ENCODE results near the gene VPS13D.
"Not testable (repeated sequence)": the region's sequence is repeated elsewhere in the genome, so short reads cannot be mapped to it uniquely, and the experiment has no call there.

The VPS13D gene

DNA sequence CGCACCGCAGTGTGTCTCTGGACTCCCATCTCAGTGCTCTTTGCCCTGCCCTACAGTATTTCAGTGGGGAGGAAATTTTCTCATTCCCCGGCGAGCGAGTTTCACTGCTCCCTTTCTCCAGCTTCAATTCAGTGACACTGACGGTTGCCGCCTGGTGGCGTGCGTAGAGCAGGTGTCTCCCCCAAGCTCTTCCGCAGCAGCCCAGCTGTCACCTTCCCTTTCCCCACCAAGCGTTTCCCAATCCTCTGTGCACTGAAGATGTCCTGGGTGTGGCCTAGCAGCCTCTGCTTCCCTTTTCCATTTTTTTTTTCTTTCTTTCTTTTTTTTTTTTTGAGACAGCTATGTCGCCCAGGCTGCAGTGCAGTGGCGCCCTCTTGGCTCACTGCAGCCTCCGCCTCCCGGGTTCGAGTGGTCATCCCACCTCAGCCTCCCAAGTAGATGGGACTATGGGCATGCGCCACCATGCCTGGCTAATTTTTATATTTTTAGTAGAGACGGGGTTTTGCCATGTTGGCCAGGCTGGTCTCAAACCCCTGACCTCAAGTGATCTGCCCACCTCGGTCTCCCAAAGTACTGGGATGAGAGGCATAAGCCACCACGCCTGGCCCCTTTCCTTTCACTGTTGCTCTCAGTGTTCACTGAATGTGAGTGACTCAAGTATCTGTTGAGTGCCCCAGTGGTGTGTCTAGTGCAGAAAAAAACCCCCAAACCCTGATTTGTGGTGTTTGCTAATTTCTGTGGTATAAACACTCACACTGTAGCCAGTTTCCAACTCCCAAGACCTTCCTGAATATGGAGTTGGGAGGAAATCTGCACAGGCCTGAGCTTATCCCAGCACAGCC, 33.0 kb upstream of the VPS13D start:
- in situ Hi-C loops (cut with HindIII; ENCODE audit: low sequenced_read_pairs) = no loop called here

DNA sequence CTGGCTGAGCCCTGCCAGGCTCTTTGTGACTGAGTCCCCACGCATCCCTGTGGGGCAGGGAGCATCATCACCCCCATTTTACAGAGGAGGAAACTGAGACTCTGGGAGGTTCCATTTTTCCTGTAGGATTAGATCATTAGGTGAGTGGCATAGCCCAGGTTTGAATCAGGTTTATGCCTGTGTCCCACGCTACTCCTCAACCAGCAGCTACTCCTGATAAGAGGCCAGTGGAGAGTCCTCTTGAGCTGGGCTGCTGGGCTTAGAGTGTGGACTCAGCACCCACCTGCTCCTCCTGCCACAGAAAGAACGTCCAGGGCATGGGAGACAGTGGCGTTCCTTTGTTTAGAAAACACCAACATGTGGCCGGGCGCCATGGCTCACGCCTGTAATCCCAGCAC, 32.3 kb upstream of the VPS13D start:
- in situ Hi-C loops (cut with HindIII; ENCODE audit: low sequenced_read_pairs) = no loop called here

DNA sequence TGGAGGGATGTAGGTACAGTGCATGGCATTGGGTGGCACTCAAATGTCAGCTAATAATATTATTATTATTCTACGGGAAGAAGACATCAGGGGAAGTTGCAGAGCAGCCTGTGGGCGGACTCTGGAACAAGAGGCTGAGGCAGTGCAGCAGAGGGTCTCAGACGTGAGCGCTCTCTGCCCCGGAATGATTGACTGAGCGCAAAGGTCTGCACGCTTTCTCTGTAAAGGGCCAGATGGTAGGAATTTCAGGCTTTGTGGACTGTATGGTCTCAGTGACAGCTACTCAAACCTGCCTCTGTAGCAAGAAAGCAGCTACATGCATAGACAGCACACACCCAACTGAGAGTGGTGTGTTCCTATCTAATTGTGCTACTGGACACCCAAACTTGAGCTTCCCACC, 29.6 kb upstream of the VPS13D start:
- in situ Hi-C loops (cut with HindIII; ENCODE audit: low sequenced_read_pairs) = no loop called here

DNA sequence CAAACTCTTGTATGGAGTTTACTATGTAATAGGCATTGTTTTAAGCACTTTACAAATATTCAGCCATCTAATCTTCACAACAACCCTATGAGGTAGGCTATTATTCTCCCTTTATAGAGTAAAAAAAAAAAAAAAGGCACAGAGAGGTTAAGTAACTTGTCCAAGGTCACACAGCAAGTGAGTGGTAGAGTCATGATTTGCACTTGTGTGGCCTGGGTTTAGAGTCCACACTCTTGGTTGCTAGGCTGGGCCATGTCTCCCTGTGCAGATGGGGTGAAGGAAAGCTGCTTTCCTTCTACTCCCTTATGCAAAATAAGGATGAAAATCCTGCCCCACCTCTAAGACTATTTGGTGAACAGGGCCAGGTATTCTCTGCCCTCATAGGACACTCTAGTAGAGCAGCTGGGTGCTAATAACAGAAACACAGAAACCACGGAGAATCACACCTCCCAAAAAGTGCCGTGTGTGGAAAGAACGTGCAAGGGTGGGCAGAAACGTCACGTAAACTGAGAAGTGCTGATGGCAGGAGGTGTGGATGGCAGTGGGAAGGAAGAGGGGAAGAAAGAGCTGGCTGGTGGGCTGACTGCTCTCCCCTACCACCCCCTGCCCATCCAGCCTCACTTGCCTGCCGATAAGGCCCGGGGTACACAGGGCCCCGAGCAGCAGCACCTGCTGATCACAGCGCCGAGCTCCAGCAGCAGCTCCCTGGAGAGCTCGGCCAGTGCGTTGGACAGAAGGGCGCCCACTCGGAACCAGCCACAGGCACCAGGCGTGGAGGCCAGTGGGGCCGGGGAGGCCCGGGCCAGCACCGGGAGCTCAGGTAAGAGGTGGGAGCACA, 28.3 kb upstream of the VPS13D start:
- in situ Hi-C loops (cut with HindIII; ENCODE audit: low sequenced_read_pairs) = no loop called here

- in situ Hi-C loops (cut with HindIII; ENCODE audit: low sequenced_read_pairs) = no loop called here
Observed at GRCh38 chr1:12202190-12202497, 27.7 kb upstream of the VPS13D start.

DNA sequence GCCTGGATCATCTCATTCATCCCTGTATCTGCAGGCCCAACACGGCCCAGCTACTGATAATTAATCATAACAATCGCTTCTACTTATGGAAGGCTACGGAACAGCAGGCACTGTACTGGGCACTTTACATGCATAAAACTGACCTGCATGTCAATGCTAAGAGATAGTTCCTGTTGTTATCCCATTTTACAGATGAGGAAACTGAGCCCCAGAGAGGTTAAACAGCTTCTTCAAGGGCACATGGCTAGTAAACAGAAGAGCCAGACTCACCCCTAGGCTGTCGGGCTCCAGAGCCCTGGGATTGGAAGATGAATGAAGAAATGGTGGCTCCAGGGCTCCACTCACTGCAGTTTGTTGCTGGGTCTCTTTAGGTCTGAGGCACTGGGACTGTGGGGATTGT, 27.3 kb upstream of the VPS13D start:
- in situ Hi-C loops (cut with HindIII; ENCODE audit: low sequenced_read_pairs) = no loop called here

GRCh38 chr1:12203216-12204007, 26.4 kb upstream of the VPS13D start:
- in situ Hi-C loops (cut with HindIII; ENCODE audit: low sequenced_read_pairs) = no loop called here

GRCh38 chr1:12204140-12204539, 25.7 kb upstream of the VPS13D start:
- in situ Hi-C loops (cut with HindIII; ENCODE audit: low sequenced_read_pairs) = no loop called here

DNA sequence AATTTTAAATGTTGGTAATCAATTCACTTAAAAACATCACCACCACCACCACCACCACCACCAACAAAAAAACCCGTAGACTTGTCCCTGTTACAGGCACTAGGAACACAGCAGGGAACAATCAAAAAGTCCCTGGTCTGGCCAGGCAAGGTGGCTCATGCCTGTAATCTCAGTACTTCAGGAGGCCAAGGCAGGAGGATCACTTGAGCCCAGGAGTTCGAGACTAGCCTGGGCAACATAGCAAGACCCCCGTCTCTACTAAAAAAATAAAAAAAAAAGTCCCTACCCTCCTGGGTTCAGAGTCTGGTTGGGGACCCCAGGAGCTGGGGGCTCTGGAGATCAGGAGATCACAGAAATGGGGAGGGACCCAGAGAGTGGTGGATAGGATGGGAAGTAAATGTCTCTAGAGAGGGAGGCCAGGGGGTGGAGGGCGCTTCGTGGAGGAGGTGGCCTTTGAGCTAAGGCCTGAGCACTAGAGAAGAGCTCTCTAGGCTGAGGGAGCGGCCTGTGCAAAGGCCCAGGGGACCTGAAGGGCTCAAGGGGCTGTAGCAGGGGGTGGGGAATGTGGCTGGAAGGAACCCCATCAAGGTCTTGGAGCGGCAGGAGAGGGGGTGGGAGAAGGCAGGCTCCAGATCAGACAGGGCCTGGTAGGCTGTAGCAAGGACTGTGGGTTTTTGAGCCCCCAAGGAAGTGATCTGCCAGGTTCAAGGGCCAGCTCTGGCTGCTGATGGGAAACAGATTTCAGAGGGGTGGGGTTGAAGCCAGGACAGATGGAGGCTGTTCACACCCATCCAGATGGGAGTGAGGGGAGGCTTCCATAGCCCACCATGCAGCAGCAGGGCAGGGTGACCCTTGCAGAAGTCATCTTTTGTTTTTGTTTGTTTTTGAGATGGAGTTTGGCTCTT, 24.8 kb upstream of the VPS13D start:
- in situ Hi-C loops (cut with HindIII; ENCODE audit: low sequenced_read_pairs) = no loop called here

- in situ Hi-C loops (cut with HindIII; ENCODE audit: low sequenced_read_pairs) = no loop called here
Observed at GRCh38 chr1:12206238-12206637, 23.6 kb upstream of the VPS13D start.

- in situ Hi-C loops (cut with HindIII; ENCODE audit: low sequenced_read_pairs) = no loop called here
Observed at GRCh38 chr1:12206792-12207424, 22.9 kb upstream of the VPS13D start.

DNA sequence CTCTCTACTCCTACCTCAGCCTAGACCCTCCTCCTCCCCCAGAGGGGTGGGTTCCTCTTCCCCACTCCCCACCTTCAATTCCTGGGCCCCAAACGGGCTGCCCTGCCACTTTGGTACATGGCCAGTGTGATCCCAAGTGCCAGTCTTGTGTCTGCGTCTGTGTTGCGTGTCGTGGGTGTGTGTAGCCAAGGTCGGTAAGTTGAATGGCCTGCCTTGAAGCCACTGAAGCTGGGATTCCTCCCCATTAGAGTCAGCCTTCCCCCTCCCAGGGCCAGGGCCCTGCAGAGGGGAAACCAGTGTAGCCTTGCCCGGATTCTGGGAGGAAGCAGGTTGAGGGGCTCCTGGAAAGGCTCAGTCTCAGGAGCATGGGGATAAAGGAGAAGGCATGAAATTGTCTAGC, 21.6 kb upstream of the VPS13D start:
- in situ Hi-C loops (cut with HindIII; ENCODE audit: low sequenced_read_pairs) = no loop called here

- in situ Hi-C loops (cut with HindIII; ENCODE audit: low sequenced_read_pairs) = no loop called here
Observed at GRCh38 chr1:12208764-12209494, 20.9 kb upstream of the VPS13D start.

- in situ Hi-C loops (cut with HindIII; ENCODE audit: low sequenced_read_pairs) = no loop called here
Observed at GRCh38 chr1:12209495-12209832, 20.4 kb upstream of the VPS13D start.

- in situ Hi-C loops (cut with HindIII; ENCODE audit: low sequenced_read_pairs) = no loop called here
Observed at GRCh38 chr1:12215118-12215961, 14.5 kb upstream of the VPS13D start.

DNA sequence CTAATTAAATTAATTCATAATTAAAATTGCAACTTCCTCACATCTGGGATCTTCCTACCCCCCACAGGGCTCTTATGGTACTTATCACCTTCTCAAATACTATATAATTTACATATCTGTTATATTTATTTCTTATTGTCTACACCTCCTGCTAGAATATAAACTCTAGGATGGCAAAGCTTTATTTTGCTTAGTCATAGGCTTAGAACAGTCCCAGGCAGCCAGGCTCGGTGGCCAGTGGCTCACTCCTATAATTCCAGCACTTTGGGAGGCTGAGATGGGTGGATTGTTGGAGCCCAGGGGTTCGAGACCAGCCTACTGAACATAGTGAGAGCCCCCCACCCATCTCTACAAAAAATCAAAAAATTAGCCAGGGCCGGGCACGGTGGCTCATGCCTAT, 10.0 kb upstream of the VPS13D start:
- in situ Hi-C loops (cut with HindIII; ENCODE audit: low sequenced_read_pairs) = no loop called here

- in situ Hi-C loops (cut with HindIII; ENCODE audit: low sequenced_read_pairs) = no loop called here
Observed at GRCh38 chr1:12220890-12221289, 8.9 kb upstream of the VPS13D start.

- in situ Hi-C loops (cut with HindIII; ENCODE audit: low sequenced_read_pairs) = not testable (repeated sequence)
Observed at GRCh38 chr1:12222700-12223099, 7.1 kb upstream of the VPS13D start.

- in situ Hi-C loops (cut with HindIII; ENCODE audit: low sequenced_read_pairs) = not testable (repeated sequence)
Observed at GRCh38 chr1:12224092-12224491, 5.7 kb upstream of the VPS13D start.

All from DLD1 (cell line).